Brain microvascular endothelial cell (primary cell): ENCODE measurements around the gene LCE3A.

Experiments
- DNase-seq: peaks from one replicate; pipeline ENCODE4 v3.0.0-alpha.2; 2020
- H3K27ac ChIP-seq: fragments of 250-450 bp; sonication (Bioruptor Pico); 2 replicates; pipeline ENCODE4 v1.5.1; 2020; ENCODE audit warnings: mild to moderate bottlenecking, moderate library complexity
- H3K27me3 ChIP-seq: fragments of 250-450 bp; sonication (Bioruptor Pico); replicated peaks from 2 replicates; pipeline ENCODE4 v1.5.1; 2020; ENCODE audit warnings: mild to moderate bottlenecking
- H3K36me3 ChIP-seq: fragments of 250-450 bp; sonication (Bioruptor Pico); replicated peaks from 2 replicates; pipeline ENCODE4 v1.5.1; 2020; ENCODE audit warnings: mild to moderate bottlenecking
- H3K4me3 ChIP-seq: 2 replicates; pipeline ENCODE4 v1.5.1; 2011; ENCODE audit warnings: low read depth, mild to moderate bottlenecking, control low read depth, low read length, moderate library complexity
- CTCF ChIP-seq: IDR thresholded peaks from 2 replicates; pipeline ENCODE4 v1.5.1; 2011; ENCODE audit warnings: low read depth, mild to moderate bottlenecking, moderate library complexity, low read length, control low read depth, inconsistent platforms; ENCODE audit errors: missing control alignments
- in situ Hi-C: cut with HindIII; loops from 2 replicates; pipeline ENCODE4 v1.10.0; 2017; ENCODE audit warnings: low sequenced_read_pairs, low pct_ligation_motif_present

The LCE3A gene

GRCh38 chr1:152656459-152656858 is 33.6 kb upstream of the LCE3A start:
- no peak for TF ChIP-seq CTCF
- in situ Hi-C loops: no loop called here
- DNase-seq: no peak
- Histone ChIP-seq H3K27ac (no peak overlapping the region), H3K27me3 (no peaks in the 10 kb centered on the region), H3K36me3 (no peaks in the 10 kb centered on the region), H3K4me3 (no peak overlapping the region)

GRCh38 chr1:152654110-152654509 is 31.2 kb upstream of the LCE3A start:
- DNase-seq: peak; percentile 47
- Histone ChIP-seq H3K4me3 (no peak overlapping the region), H3K27me3 (no peaks in the 10 kb centered on the region), H3K36me3 (no peaks in the 10 kb centered on the region), H3K27ac (no peak overlapping the region)
- TF ChIP-seq CTCF: peak; percentile 81
- in situ Hi-C loops: no loop called here

- Histone ChIP-seq H3K4me3 (no peak overlapping the region), H3K36me3 (no peaks in the 10 kb centered on the region), H3K27ac (no peak overlapping the region), H3K27me3 (no peaks in the 10 kb centered on the region)
- no peak for TF ChIP-seq CTCF
- DNase-seq: no peak
- in situ Hi-C loops: no loop called here
These were observed 23.8 kb upstream of the LCE3A start for GRCh38 chr1:152646656-152647055.

GRCh38 chr1:152645146-152645545 is 22.2 kb upstream of the LCE3A start:
- no peak for DNase-seq
- no peak overlapping the region for H3K27ac ChIP-seq
- no peaks in the 10 kb centered on the region for H3K27me3 ChIP-seq
- no peak overlapping the region for H3K4me3 ChIP-seq
- no peaks in the 10 kb centered on the region for H3K36me3 ChIP-seq
- in situ Hi-C loops: no loop called here
- TF ChIP-seq CTCF: no peak

GRCh38 chr1:152643945-152644344 is 21.0 kb upstream of the LCE3A start:
- in situ Hi-C loops: no loop called here
- Histone ChIP-seq H3K4me3 (no peak overlapping the region), H3K27ac (no peak overlapping the region), H3K27me3 (no peaks in the 10 kb centered on the region), H3K36me3 (no peaks in the 10 kb centered on the region)
- no peak for TF ChIP-seq CTCF
- no peak for DNase-seq

GRCh38 chr1:152640351-152640750 is 17.4 kb upstream of the LCE3A start:
- H3K4me3 ChIP-seq: no peak overlapping the region
- H3K27ac ChIP-seq: no peak overlapping the region
- no peak for TF ChIP-seq CTCF
- no peak for DNase-seq
- in situ Hi-C loops: no loop called here
- H3K36me3 ChIP-seq: no peaks in the 10 kb centered on the region
- no peaks in the 10 kb centered on the region for H3K27me3 ChIP-seq
